Measurements from ENCODE around the gene B4GALT6.

DNA sequence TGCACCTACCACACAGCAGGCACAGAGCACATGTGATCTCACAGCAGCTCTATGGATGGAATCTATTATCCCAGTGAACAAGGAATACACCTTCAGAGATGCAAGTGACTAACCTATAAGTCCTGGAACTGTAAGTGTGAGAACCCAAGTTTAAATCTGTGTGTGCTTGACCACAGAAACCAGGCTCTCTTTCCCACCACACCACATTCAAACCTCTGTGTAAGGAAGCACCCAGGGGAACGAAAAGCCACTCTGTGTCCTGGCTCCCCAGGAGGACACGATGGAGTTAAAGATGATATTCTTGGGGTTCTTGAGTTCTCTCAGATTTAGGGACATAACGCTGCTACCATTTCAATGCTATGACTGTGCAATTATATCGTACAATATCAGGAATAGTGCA lies 53.8 kb downstream of the B4GALT6 start:
- no peak for TF ChIP-seq POLR2A (IDR thresholded peaks at IDR 0.05)
- TF ChIP-seq, protein P1, sequence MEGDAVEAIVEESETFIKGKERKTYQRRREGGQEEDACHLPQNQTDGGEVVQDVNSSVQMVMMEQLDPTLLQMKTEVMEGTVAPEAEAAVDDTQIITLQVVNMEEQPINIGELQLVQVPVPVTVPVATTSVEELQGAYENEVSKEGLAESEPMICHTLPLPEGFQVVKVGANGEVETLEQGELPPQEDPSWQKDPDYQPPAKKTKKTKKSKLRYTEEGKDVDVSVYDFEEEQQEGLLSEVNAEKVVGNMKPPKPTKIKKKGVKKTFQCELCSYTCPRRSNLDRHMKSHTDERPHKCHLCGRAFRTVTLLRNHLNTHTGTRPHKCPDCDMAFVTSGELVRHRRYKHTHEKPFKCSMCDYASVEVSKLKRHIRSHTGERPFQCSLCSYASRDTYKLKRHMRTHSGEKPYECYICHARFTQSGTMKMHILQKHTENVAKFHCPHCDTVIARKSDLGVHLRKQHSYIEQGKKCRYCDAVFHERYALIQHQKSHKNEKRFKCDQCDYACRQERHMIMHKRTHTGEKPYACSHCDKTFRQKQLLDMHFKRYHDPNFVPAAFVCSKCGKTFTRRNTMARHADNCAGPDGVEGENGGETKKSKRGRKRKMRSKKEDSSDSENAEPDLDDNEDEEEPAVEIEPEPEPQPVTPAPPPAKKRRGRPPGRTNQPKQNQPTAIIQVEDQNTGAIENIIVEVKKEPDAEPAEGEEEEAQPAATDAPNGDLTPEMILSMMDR (IDR thresholded peaks at IDR 0.05): no peak
